Measurements from ENCODE around the gene SERPINB1.
A peak's percentile ranks its signal among the peaks of the same experiment; 100 is the strongest.

Gene SERPINB1

GRCh38 chr6:2799936-2800527 is 41.6 kb downstream of the SERPINB1 start:
- Histone ChIP-seq H3K4me2 (ENCODE audit: insufficient read depth, low read length) (no peak overlapping the region), H3K9ac (ENCODE audit: low read depth, low read length) (no peak overlapping the region), H2AFZ (ENCODE audit: low read depth, low read length) (no peak overlapping the region), H3K4me1 (ENCODE audit: insufficient read depth, low read length) (peaks cover 8% of the 10 kb centered on the region; the same call in 1 of the 2 replicates), H3K27ac (ENCODE audit: low read length) (no peak overlapping the region), H3K36me3 (ENCODE audit: insufficient read depth, low read length) (no peaks in the 10 kb centered on the region), H3K79me2 (ENCODE audit: insufficient read depth, low read length) (no peaks in the 10 kb centered on the region), H3K9me3 (ENCODE audit: insufficient read depth, low read length, severe bottlenecking) (no peaks in the 10 kb centered on the region), H3K4me3 (ENCODE audit: low read depth in 1 of 2, low read length in 2 of 2) (no peak overlapping the region), H4K20me1 (ENCODE audit: insufficient read depth, low read length) (peaks cover 14% of the 10 kb centered on the region), H3K27me3 (ENCODE audit: insufficient read depth, low read length, poor library complexity) (no peaks in the 10 kb centered on the region)
- no peak for TF ChIP-seq EZH2 (IDR thresholded peaks at IDR 0.05; ENCODE audit: borderline replicate concordance, low read depth, low read length, severe bottlenecking)
- TF ChIP-seq CTCF (IDR thresholded peaks at IDR 0.05; ENCODE audit: borderline replicate concordance, extremely low read depth, low read length, poor library complexity, severe bottlenecking), result no peak
- no peak for DNase-seq
- ATAC-seq (ENCODE audit: insufficient read depth, low read depth), result no peak

GRCh38 chr6:2798586-2799134 is 43.0 kb downstream of the SERPINB1 start:
- no peak overlapping the region for H2AFZ ChIP-seq (ENCODE audit: low read depth, low read length)
- no peaks in the 10 kb centered on the region for H3K9me3 ChIP-seq (ENCODE audit: insufficient read depth, low read length, severe bottlenecking)
- no peak overlapping the region for H3K9ac ChIP-seq (ENCODE audit: low read depth, low read length)
- no peak for ATAC-seq (ENCODE audit: insufficient read depth, low read depth)
- H3K27ac ChIP-seq (ENCODE audit: low read length), result no peak overlapping the region
- H3K27me3 ChIP-seq (ENCODE audit: insufficient read depth, low read length, poor library complexity), result no peaks in the 10 kb centered on the region
- H3K79me2 ChIP-seq (ENCODE audit: insufficient read depth, low read length), result no peaks in the 10 kb centered on the region
- peaks cover 8% of the 10 kb centered on the region; the same call in 1 of the 2 replicates for H3K4me1 ChIP-seq (ENCODE audit: insufficient read depth, low read length)
- DNase-seq, result no peak
- peaks cover 14% of the 10 kb centered on the region for H4K20me1 ChIP-seq (ENCODE audit: insufficient read depth, low read length)
- no peaks in the 10 kb centered on the region for H3K36me3 ChIP-seq (ENCODE audit: insufficient read depth, low read length)
- H3K4me3 ChIP-seq (ENCODE audit: low read depth in 1 of 2, low read length in 2 of 2), result no peak overlapping the region
- TF ChIP-seq EZH2 (IDR thresholded peaks at IDR 0.05; ENCODE audit: borderline replicate concordance, low read depth, low read length, severe bottlenecking), result no peak
- no peak for TF ChIP-seq CTCF (IDR thresholded peaks at IDR 0.05; ENCODE audit: borderline replicate concordance, extremely low read depth, low read length, poor library complexity, severe bottlenecking)
- H3K4me2 ChIP-seq (ENCODE audit: insufficient read depth, low read length), result no peak overlapping the region

GRCh38 chr6:2797564-2798031 is 44.1 kb downstream of the SERPINB1 start:
- H3K36me3 ChIP-seq (ENCODE audit: insufficient read depth, low read length), result no peaks in the 10 kb centered on the region
- H3K4me2 ChIP-seq (ENCODE audit: insufficient read depth, low read length), result no peak overlapping the region
- no peak overlapping the region for H2AFZ ChIP-seq (ENCODE audit: low read depth, low read length)
- TF ChIP-seq EZH2 (IDR thresholded peaks at IDR 0.05; ENCODE audit: borderline replicate concordance, low read depth, low read length, severe bottlenecking) (no peak), CTCF (IDR thresholded peaks at IDR 0.05; ENCODE audit: borderline replicate concordance, extremely low read depth, low read length, poor library complexity, severe bottlenecking) (no peak)
- peaks cover 8% of the 10 kb centered on the region; the same call in 1 of the 2 replicates for H3K4me1 ChIP-seq (ENCODE audit: insufficient read depth, low read length)
- no peaks in the 10 kb centered on the region for H3K79me2 ChIP-seq (ENCODE audit: insufficient read depth, low read length)
- no peaks in the 10 kb centered on the region for H3K9me3 ChIP-seq (ENCODE audit: insufficient read depth, low read length, severe bottlenecking)
- H3K4me3 ChIP-seq (ENCODE audit: low read depth in 1 of 2, low read length in 2 of 2), result no peak overlapping the region
- no peaks in the 10 kb centered on the region for H3K27me3 ChIP-seq (ENCODE audit: insufficient read depth, low read length, poor library complexity)
- peaks cover 17% of the 10 kb centered on the region for H4K20me1 ChIP-seq (ENCODE audit: insufficient read depth, low read length)
- no peak overlapping the region for H3K27ac ChIP-seq (ENCODE audit: low read length)
- peak; percentile 27; the same call in 1 of the 3 replicates for ATAC-seq (ENCODE audit: insufficient read depth, low read depth)
- no peak for DNase-seq
- no peak overlapping the region for H3K9ac ChIP-seq (ENCODE audit: low read depth, low read length)
